ENCODE measurements around the gene PHB1. TPM values are rescaled to one million over a fixed set of nuclear protein-coding genes. Genes with fewer than 3 reads are reported as not detected.

The PHB1 gene
- total and polyA plus RNA-seq, 2 experiments from 2014 or later = 194 to 211 TPM

- TF ChIP-seq REST (IDR thresholded peaks at IDR 0.05; ENCODE audit: unreplicated experiment) = no peak
- TF ChIP-seq ETS1 (IDR thresholded peaks at IDR 0.05) = no peak
- TF ChIP-seq ZNF114 (CRISPR knock-in tag; IDR thresholded peaks at IDR 0.05) = no peak
- TF ChIP-seq NANOG (IDR thresholded peaks at IDR 0.05; ENCODE audit: borderline replicate concordance) = no peak
- no peak for TF ChIP-seq STAT1 (IDR thresholded peaks at IDR 0.05; ENCODE audit: unreplicated experiment)
- TF ChIP-seq CTCF (conservative IDR thresholded peaks at IDR 0.05; ENCODE audit: low read depth in 2 of 2) = no peak
- no peak for TF ChIP-seq POLR2AphosphoS5 (IDR thresholded peaks at IDR 0.05; ENCODE audit: low read depth)
Measured at GRCh38 chr17:49358641-49359247, 55.9 kb downstream of the PHB1 start (continued).

DNA sequence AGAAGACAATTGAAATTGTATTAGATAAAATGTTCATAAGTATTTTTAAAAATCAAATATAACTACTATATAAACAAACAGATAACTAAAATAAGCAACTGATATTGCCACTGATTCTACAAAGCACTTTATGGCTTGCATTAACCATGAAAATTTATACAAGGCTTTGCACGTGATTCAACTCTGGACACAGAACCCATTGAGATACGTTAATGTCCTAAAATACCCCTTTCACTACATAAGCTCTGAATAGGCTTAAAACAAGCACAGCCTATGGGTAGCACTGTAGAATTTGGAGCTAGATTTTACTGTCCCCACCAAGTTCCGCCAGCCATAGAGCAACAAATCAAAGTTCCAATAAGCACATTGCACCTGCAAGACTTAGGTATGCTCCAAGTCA, 57.2 kb downstream of the PHB1 start:
- peaks cover 4% of the 10 kb centered on the region; the same call in 1 of the 3 replicates for H3K36me3 Mint-ChIP-seq (ENCODE audit: low read depth)
- H3K36me3 ChIP-seq (ENCODE audit: insufficient read depth) = no peaks in the 10 kb centered on the region
- H3K4me1 Mint-ChIP-seq = peaks cover 33% of the 10 kb centered on the region
- ATAC-seq (no peak), DNase-seq (ENCODE audit: low spot score) (no peak)
- H4K20me1 ChIP-seq (replicated peaks; ENCODE audit: insufficient read depth) = peaks cover 12% of the 10 kb centered on the region
- H3K4me3 ChIP-seq = no peak overlapping the region
- TF ChIP-seq JUNB (IDR thresholded peaks at IDR 0.05; ENCODE audit: unreplicated experiment) (no peak), CREB1 (CRISPR knock-in tag; IDR thresholded peaks at IDR 0.05; ENCODE audit: low read depth) (no peak)
- no peaks in the 10 kb centered on the region for H3F3A ChIP-seq (replicated peaks; ENCODE audit: low read depth)
- peaks cover 29% of the 10 kb centered on the region for H3K4me1 ChIP-seq (ENCODE audit: insufficient read depth)
- H3K9me2 ChIP-seq (ENCODE audit: insufficient read depth) = no peaks in the 10 kb centered on the region
- H3K9me3 Mint-ChIP-seq = no peaks in the 10 kb centered on the region; the same call in 2 of the 3 replicates
- no peak overlapping the region for H3K27ac Mint-ChIP-seq
- H3K4me3 Mint-ChIP-seq = no peak overlapping the region
- H2AFZ ChIP-seq = no peak overlapping the region
- H3K27ac ChIP-seq (ENCODE audit: low read depth) = no peak overlapping the region
- H3K4me2 ChIP-seq = no peak overlapping the region
- peaks cover 86% of the 10 kb centered on the region for H3K79me2 ChIP-seq (replicated peaks; ENCODE audit: insufficient read depth)
- no peaks in the 10 kb centered on the region for H3K27me3 ChIP-seq (ENCODE audit: insufficient read depth)
- H3K27me3 Mint-ChIP-seq (ENCODE audit: insufficient read depth, low read depth, poor library complexity) = peaks cover 7% of the 10 kb centered on the region

All from GM23338 (cell line).